Astrocyte (in vitro differentiated cells and primary cell): ENCODE measurements around the gene CAPSL. TPM values are rescaled to one million over a fixed set of nuclear protein-coding genes. Genes with fewer than 3 reads are reported as not detected.

Experiments
- DNase-seq: peaks from one replicate; pipeline ENCODE4 v3.0.0-alpha.2; 2010; ENCODE audit warnings: low read depth
- FAIRE-seq: peaks from 2 replicates; lab custom pipeline; 2011; peaks lifted over from hg19 to GRCh38; lab: Jason Lieb, UNC
- H2AFZ ChIP-seq: 2 replicates; pipeline ENCODE4 v1.6.0; 2012; ENCODE audit warnings: low read depth, low read length, inconsistent platforms
- H3K27ac ChIP-seq: 2 replicates; pipeline ENCODE4 v1.5.1; 2011; ENCODE audit warnings: low read depth, low read length, inconsistent platforms
- H3K27me3 ChIP-seq: 2 replicates; pipeline ENCODE4 v1.6.0; 2011; ENCODE audit warnings: low read length, inconsistent platforms; ENCODE audit not compliant: insufficient read depth
- H3K36me3 ChIP-seq: 2 replicates; pipeline ENCODE4 v1.5.1; 2011; ENCODE audit warnings: low read length, inconsistent platforms; ENCODE audit not compliant: insufficient read depth
- H3K4me1 ChIP-seq: 2 replicates; pipeline ENCODE4 v1.5.1; 2011; ENCODE audit warnings: low read length, inconsistent platforms; ENCODE audit not compliant: insufficient read depth
- H3K4me2 ChIP-seq: 2 replicates; pipeline ENCODE4 v1.6.0; 2012; ENCODE audit warnings: low read length, inconsistent platforms
- H3K4me3 ChIP-seq: 2 replicates; pipeline ENCODE4 v1.5.1; 2011; ENCODE audit warnings: low read depth, mild to moderate bottlenecking, low read length, inconsistent platforms; ENCODE audit not compliant: insufficient read depth
- H3K79me2 ChIP-seq: 2 replicates; pipeline ENCODE4 v1.6.0; 2012; ENCODE audit warnings: mild to moderate bottlenecking, low read length, inconsistent platforms; ENCODE audit not compliant: insufficient read depth
- H3K9ac ChIP-seq: 2 replicates; pipeline ENCODE4 v1.6.0; 2012; ENCODE audit warnings: mild to moderate bottlenecking, low read length, inconsistent platforms
- H3K9me3 ChIP-seq: 2 replicates; pipeline ENCODE4 v1.5.1; 2012; ENCODE audit warnings: low read depth, mild to moderate bottlenecking, low read length, inconsistent platforms; ENCODE audit not compliant: insufficient read depth
- H4K20me1 ChIP-seq: 2 replicates; pipeline ENCODE4 v1.6.0; 2012; ENCODE audit warnings: low read length, inconsistent platforms; ENCODE audit not compliant: insufficient read depth
- H3K27ac Mint-ChIP-seq: one replicate; pipeline ENCODE4 v1.8.0; 2021; ENCODE audit warnings: mild to moderate bottlenecking, mixed read lengths; ENCODE audit not compliant: unreplicated experiment
- H3K27me3 Mint-ChIP-seq: one replicate; pipeline ENCODE4 v1.8.0; 2021; ENCODE audit warnings: low read depth, mixed read lengths; ENCODE audit not compliant: unreplicated experiment
- H3K36me3 Mint-ChIP-seq: one replicate; pipeline ENCODE4 v1.8.0; 2021; ENCODE audit warnings: low read depth, mixed read lengths; ENCODE audit not compliant: unreplicated experiment
- H3K4me1 Mint-ChIP-seq: one replicate; pipeline ENCODE4 v1.8.0; 2021; ENCODE audit warnings: low read depth, mixed read lengths; ENCODE audit not compliant: unreplicated experiment
- H3K4me3 Mint-ChIP-seq: one replicate; pipeline ENCODE4 v1.8.0; 2021; ENCODE audit warnings: mild to moderate bottlenecking, moderate library complexity, mixed read lengths; ENCODE audit not compliant: unreplicated experiment
- H3K9me3 Mint-ChIP-seq: one replicate; pipeline ENCODE4 v1.8.0; 2021; ENCODE audit warnings: mild to moderate bottlenecking, mixed read lengths; ENCODE audit not compliant: unreplicated experiment
- EZH2 ChIP-seq: IDR thresholded peaks from 2 replicates; pipeline ENCODE4 v1.6.1; 2012; ENCODE audit warnings: mild to moderate bottlenecking, low read length, inconsistent platforms; ENCODE audit not compliant: insufficient read depth
- total RNA-seq: library from RNA; stranded (reverse); gene quantifications from 2 replicates; pipeline ENCODE4 v1.2.1, GENCODE V29; 2021
- TF ChIP-seq, protein P1 (sequence below): IDR thresholded peaks from 2 replicates; pipeline ENCODE4 v1.5.1; 2011; ENCODE audit warnings: low read depth, mild to moderate bottlenecking, inconsistent platforms, low read length, moderate library complexity; ENCODE audit not compliant: insufficient read depth

Gene CAPSL
- total RNA-seq, 1 donor from 2014 or later: not detected

- no peak overlapping the region for H3K9ac ChIP-seq
- no peak overlapping the region for H2AFZ ChIP-seq
- H3K4me3 ChIP-seq: no peak overlapping the region
- no peaks in the 10 kb centered on the region for H3K36me3 Mint-ChIP-seq
- peaks cover 24% of the 10 kb centered on the region for H3K4me1 Mint-ChIP-seq
- H3K4me1 ChIP-seq: peaks cover 15% of the 10 kb centered on the region
- H3K27ac Mint-ChIP-seq: peak overlapping the region; percentile 66
- no peaks in the 10 kb centered on the region for H3K9me3 ChIP-seq
- no peak for FAIRE-seq
- H3K9me3 Mint-ChIP-seq: no peaks in the 10 kb centered on the region
- no peaks in the 10 kb centered on the region for H3K36me3 ChIP-seq
- no peak overlapping the region for H3K4me2 ChIP-seq
- TF ChIP-seq EZH2: no peak
- TF ChIP-seq, protein P1, sequence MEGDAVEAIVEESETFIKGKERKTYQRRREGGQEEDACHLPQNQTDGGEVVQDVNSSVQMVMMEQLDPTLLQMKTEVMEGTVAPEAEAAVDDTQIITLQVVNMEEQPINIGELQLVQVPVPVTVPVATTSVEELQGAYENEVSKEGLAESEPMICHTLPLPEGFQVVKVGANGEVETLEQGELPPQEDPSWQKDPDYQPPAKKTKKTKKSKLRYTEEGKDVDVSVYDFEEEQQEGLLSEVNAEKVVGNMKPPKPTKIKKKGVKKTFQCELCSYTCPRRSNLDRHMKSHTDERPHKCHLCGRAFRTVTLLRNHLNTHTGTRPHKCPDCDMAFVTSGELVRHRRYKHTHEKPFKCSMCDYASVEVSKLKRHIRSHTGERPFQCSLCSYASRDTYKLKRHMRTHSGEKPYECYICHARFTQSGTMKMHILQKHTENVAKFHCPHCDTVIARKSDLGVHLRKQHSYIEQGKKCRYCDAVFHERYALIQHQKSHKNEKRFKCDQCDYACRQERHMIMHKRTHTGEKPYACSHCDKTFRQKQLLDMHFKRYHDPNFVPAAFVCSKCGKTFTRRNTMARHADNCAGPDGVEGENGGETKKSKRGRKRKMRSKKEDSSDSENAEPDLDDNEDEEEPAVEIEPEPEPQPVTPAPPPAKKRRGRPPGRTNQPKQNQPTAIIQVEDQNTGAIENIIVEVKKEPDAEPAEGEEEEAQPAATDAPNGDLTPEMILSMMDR: no peak
- no peak overlapping the region for H3K27ac ChIP-seq
- no peaks in the 10 kb centered on the region for H3K79me2 ChIP-seq
- peaks cover 2% of the 10 kb centered on the region for H3K27me3 Mint-ChIP-seq
- no peaks in the 10 kb centered on the region for H4K20me1 ChIP-seq
- no peak overlapping the region for H3K4me3 Mint-ChIP-seq
- no peaks in the 10 kb centered on the region for H3K27me3 ChIP-seq
- DNase-seq: no peak
These were observed 52.0 kb downstream of the CAPSL start for GRCh38 chr5:35886381-35886780.

DNA sequence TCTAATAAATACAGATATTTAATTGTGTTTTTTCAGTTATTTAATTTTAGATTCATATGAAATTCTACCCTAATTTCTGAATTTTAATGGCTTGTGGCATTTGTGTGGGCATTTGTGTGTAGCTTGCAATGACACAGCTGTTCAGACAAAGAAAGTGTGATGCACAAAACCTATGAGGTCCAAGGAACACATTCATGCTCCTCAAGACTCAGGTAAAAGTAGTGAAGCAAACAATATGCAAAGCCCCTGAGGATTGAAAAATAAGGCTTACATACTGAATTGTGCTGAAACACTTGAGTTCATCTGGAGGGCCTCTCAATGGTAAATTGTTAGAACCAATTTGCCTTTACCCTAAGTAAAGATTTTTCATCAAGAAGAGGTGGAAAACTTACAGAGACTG lies 53.6 kb downstream of the CAPSL start:
- Mint-ChIP-seq H3K4me1 (peaks cover 25% of the 10 kb centered on the region), H3K9me3 (no peaks in the 10 kb centered on the region), H3K27me3 (no peaks in the 10 kb centered on the region), H3K27ac (no peak overlapping the region), H3K4me3 (no peak overlapping the region), H3K36me3 (no peaks in the 10 kb centered on the region)
- Histone ChIP-seq H3K4me1 (peaks cover 15% of the 10 kb centered on the region), H3K36me3 (no peaks in the 10 kb centered on the region), H3K9ac (no peak overlapping the region), H3K4me3 (no peak overlapping the region), H2AFZ (no peak overlapping the region), H4K20me1 (no peaks in the 10 kb centered on the region), H3K4me2 (no peak overlapping the region), H3K9me3 (no peaks in the 10 kb centered on the region), H3K27me3 (no peaks in the 10 kb centered on the region), H3K27ac (no peak overlapping the region), H3K79me2 (no peaks in the 10 kb centered on the region)
- FAIRE-seq (no peak), DNase-seq (no peak)
- TF ChIP-seq EZH2: no peak
- TF ChIP-seq, protein P1: no peak

DNA sequence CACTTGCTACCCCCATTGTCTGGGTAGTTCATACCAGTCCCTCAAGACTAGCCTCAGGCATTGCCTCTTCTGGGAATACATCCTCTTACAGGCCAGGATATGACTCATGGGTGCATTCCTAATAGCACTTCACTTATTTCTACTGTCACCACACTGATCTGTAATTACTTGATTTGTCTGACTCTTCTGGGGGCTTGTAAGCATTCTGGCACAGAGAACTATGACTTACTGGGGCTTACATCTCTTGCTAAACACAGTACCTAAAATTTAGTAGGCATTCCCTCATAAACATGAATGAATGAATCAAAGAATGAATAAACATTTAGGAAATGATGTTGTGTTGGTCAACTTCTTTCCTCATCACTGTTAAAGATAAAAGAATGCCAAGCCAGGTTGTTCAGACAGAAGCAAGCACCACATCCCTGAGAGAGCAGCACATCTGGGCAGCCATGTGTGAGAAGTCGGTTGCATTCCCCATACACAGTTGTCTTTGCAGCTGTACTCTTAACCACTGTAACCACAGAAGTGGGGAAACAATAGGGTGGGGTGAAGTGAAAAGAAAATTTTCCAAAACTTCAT lies 54.1 kb downstream of the CAPSL start:
- no peak overlapping the region for H3K4me3 Mint-ChIP-seq
- H3K4me1 ChIP-seq: peaks cover 15% of the 10 kb centered on the region
- no peaks in the 10 kb centered on the region for H4K20me1 ChIP-seq
- peaks cover 28% of the 10 kb centered on the region for H3K4me1 Mint-ChIP-seq
- no peaks in the 10 kb centered on the region for H3K36me3 Mint-ChIP-seq
- no peak overlapping the region for H2AFZ ChIP-seq
- H3K27me3 Mint-ChIP-seq: no peaks in the 10 kb centered on the region
- H3K9me3 Mint-ChIP-seq: no peaks in the 10 kb centered on the region
- no peak overlapping the region for H3K4me3 ChIP-seq
- no peaks in the 10 kb centered on the region for H3K36me3 ChIP-seq
- no peak overlapping the region for H3K9ac ChIP-seq
- FAIRE-seq (peak; percentile 99), DNase-seq (peak; percentile 94)
- H3K79me2 ChIP-seq: no peaks in the 10 kb centered on the region
- H3K27ac Mint-ChIP-seq: peak overlapping the region; percentile 72
- peak overlapping the region; percentile 23 for H3K27ac ChIP-seq
- no peaks in the 10 kb centered on the region for H3K9me3 ChIP-seq
- H3K4me2 ChIP-seq: peak overlapping the region; percentile 38
- H3K27me3 ChIP-seq: no peaks in the 10 kb centered on the region
- TF ChIP-seq, protein P1: no peak
- no peak for TF ChIP-seq EZH2
